H9 (cell line): ENCODE data around the gene BEST3. TPM values are rescaled to one million over a fixed set of nuclear protein-coding genes. Genes with fewer than 3 reads are reported as not detected.
A peak's percentile ranks its signal among the peaks of the same experiment; 100 is the strongest.

Experiments
- DNase-seq: peaks from one replicate; pipeline ENCODE4 v3.0.0-alpha.2; 2017
- H2AFZ ChIP-seq: one replicate; pipeline ENCODE4 v1.6.1; 2013; ENCODE audit warnings: mild to moderate bottlenecking, low read length, control low read depth, moderate library complexity
- H2AK5ac ChIP-seq: 2 replicates; pipeline ENCODE4 v1.6.1; 2013; ENCODE audit warnings: low read length, control low read depth, mixed read lengths; ENCODE audit not compliant: insufficient read length
- H2BK120ac ChIP-seq: one replicate; pipeline ENCODE4 v1.6.1; 2013; ENCODE audit warnings: low read depth, mild to moderate bottlenecking, low read length, control low read depth, inconsistent platforms; ENCODE audit not compliant: poor library complexity, severe bottlenecking
- H2BK12ac ChIP-seq: 2 replicates; pipeline ENCODE4 v1.6.1; 2013; ENCODE audit warnings: low read length, control low read depth, mixed read lengths, low read depth; ENCODE audit not compliant: insufficient read length
- H2BK15ac ChIP-seq: 2 replicates; pipeline ENCODE4 v1.6.1; 2013; ENCODE audit warnings: low read depth, low read length, control low read depth
- H2BK20ac ChIP-seq: one replicate; pipeline ENCODE4 v1.6.1; 2013; ENCODE audit warnings: low read depth, mild to moderate bottlenecking, low read length, control low read depth, inconsistent platforms; ENCODE audit not compliant: poor library complexity, severe bottlenecking
- H2BK5ac ChIP-seq: 2 replicates; pipeline ENCODE4 v1.6.1; 2013; ENCODE audit warnings: low read length, control low read depth, mixed read lengths; ENCODE audit not compliant: insufficient read length
- H3K14ac ChIP-seq: 2 replicates; pipeline ENCODE4 v1.6.1; 2013; ENCODE audit warnings: low read length, control low read depth; ENCODE audit not compliant: insufficient read depth
- H3K18ac ChIP-seq: 2 replicates; pipeline ENCODE4 v1.6.1; 2013; ENCODE audit warnings: low read depth, mild to moderate bottlenecking, mixed read lengths, low read length, control low read depth; ENCODE audit not compliant: insufficient read length
- H3K23ac ChIP-seq: 2 replicates; pipeline ENCODE4 v1.6.1; 2013; ENCODE audit warnings: low read length, control low read depth, mixed read lengths, low read depth; ENCODE audit not compliant: insufficient read length
- H3K23me2 ChIP-seq: 2 replicates; pipeline ENCODE4 v1.6.1; 2013; ENCODE audit warnings: low read depth, mild to moderate bottlenecking, mixed read lengths, low read length, control low read depth; ENCODE audit not compliant: insufficient read length, poor library complexity, severe bottlenecking
- H3K27ac ChIP-seq: 2 replicates; pipeline ENCODE4 v1.5.1; 2013; ENCODE audit warnings: low read length, control low read depth, mixed read lengths, low read depth; ENCODE audit not compliant: insufficient read length
- H3K27me3 ChIP-seq: 2 replicates; pipeline ENCODE4 v1.6.1; 2013; ENCODE audit warnings: low read length, control low read depth, inconsistent platforms; ENCODE audit not compliant: insufficient read depth
- H3K4ac ChIP-seq: 2 replicates; pipeline ENCODE4 v1.6.1; 2013; ENCODE audit warnings: low read depth, mild to moderate bottlenecking, control low read depth, inconsistent platforms, low read length, moderate library complexity
- H3K4me1 ChIP-seq: 2 replicates; pipeline ENCODE4 v1.6.1; 2013; ENCODE audit warnings: low read length, control low read depth, inconsistent platforms; ENCODE audit not compliant: insufficient read depth
- H3K4me2 ChIP-seq: 2 replicates; pipeline ENCODE4 v1.6.1; 2013; ENCODE audit warnings: low read length, control low read depth, mixed read lengths; ENCODE audit not compliant: insufficient read length, insufficient read depth
- H3K56ac ChIP-seq: 2 replicates; pipeline ENCODE4 v1.6.1; 2013; ENCODE audit warnings: low read depth, mild to moderate bottlenecking, mixed read lengths, low read length, control low read depth; ENCODE audit not compliant: insufficient read length
- H3K79me1 ChIP-seq: 2 replicates; pipeline ENCODE4 v1.6.1; 2013; ENCODE audit warnings: low read depth, mild to moderate bottlenecking, moderate library complexity, low read length, control low read depth, inconsistent platforms; ENCODE audit not compliant: insufficient read depth, poor library complexity, severe bottlenecking
- H3K79me2 ChIP-seq: 2 replicates; pipeline ENCODE4 v1.6.1; 2013; ENCODE audit warnings: low read length, control low read depth, inconsistent platforms; ENCODE audit not compliant: insufficient read depth
- H3K9ac ChIP-seq: 2 replicates; pipeline ENCODE4 v1.6.1; 2013; ENCODE audit warnings: low read length, control low read depth, mixed read lengths; ENCODE audit not compliant: insufficient read length; ENCODE audit errors: extremely low read depth
- H3K9me3 ChIP-seq: one replicate; pipeline ENCODE4 v1.6.1; 2013; ENCODE audit warnings: low read depth, low read length, inconsistent platforms; ENCODE audit not compliant: control insufficient read depth
- H3T11ph ChIP-seq: one replicate; pipeline ENCODE4 v1.6.1; 2013; ENCODE audit warnings: mild to moderate bottlenecking, low read length, control low read depth, inconsistent platforms
- H4K20me1 ChIP-seq: one replicate; pipeline ENCODE4 v1.6.1; 2013; ENCODE audit not compliant: control insufficient read depth, insufficient read length, insufficient read depth
- H4K5ac ChIP-seq: 2 replicates; pipeline ENCODE4 v1.6.1; 2013; ENCODE audit warnings: low read depth, mild to moderate bottlenecking, mixed read lengths, low read length, control low read depth; ENCODE audit not compliant: insufficient read length
- H4K8ac ChIP-seq: replicated peaks from 2 replicates; pipeline ENCODE4 v1.6.1; 2013; ENCODE audit warnings: low read length, control low read depth, mixed read lengths, low read depth; ENCODE audit not compliant: insufficient read length
- H4K91ac ChIP-seq: 2 replicates; pipeline ENCODE4 v1.6.1; 2013; ENCODE audit warnings: low read depth, mild to moderate bottlenecking, moderate library complexity, mixed read lengths, low read length, control low read depth; ENCODE audit not compliant: insufficient read length
- H3K27ac Mint-ChIP-seq, 3 experiments: 2 replicates in 2 of 3; 3 replicates in 1 of 3; pipeline ENCODE4 v1.8.0; 2020 to 2021; ENCODE audit warnings: mixed read lengths in 3 of 3, mild to moderate bottlenecking in 1 of 3, moderate library complexity in 1 of 3
- H3K27me3 Mint-ChIP-seq: 2 replicates; pipeline ENCODE4 v1.8.0; 2021; ENCODE audit warnings: low read depth, mild to moderate bottlenecking, moderate library complexity, mixed read lengths
- H3K36me3 Mint-ChIP-seq, 3 experiments: 2 replicates in 2 of 3; 3 replicates in 1 of 3; pipeline ENCODE4 v1.8.0; 2020 to 2021; ENCODE audit warnings: low read depth in 3 of 3, mixed read lengths in 3 of 3; ENCODE audit not compliant: insufficient read depth in 1 of 3
- H3K4me1 Mint-ChIP-seq, 2 experiments: 2 replicates each; pipeline ENCODE4 v1.8.0; 2020; ENCODE audit warnings: mixed read lengths in 2 of 2
- H3K4me3 Mint-ChIP-seq, 2 experiments: 2 replicates in 1 of 2; 3 replicates in 1 of 2; pipeline ENCODE4 v1.8.0; 2020 to 2021; ENCODE audit warnings: mild to moderate bottlenecking in 2 of 2, mixed read lengths in 2 of 2, moderate library complexity in 1 of 2
- H3K9me3 Mint-ChIP-seq, 2 experiments: 2 replicates in 1 of 2; 3 replicates in 1 of 2; pipeline ENCODE4 v1.8.0; 2020; ENCODE audit warnings: mild to moderate bottlenecking in 2 of 2, mixed read lengths in 2 of 2, moderate library complexity in 1 of 2
- WGBS: extraction: QIAGEN DNeasy Blood & Tissue Kit; methylation state at CpG from one replicate; pipeline ENCODE4 v1.1.7; 2013; ENCODE audit warnings: missing lambda C conversion rate, low lambda C conversion rate, mixed read lengths; ENCODE audit not compliant: insufficient read length; ENCODE audit errors: extremely low coverage; 5-methylcytosine and 5-hydroxymethylcytosine counted together
- total RNA-seq: library from RNA; stranded (reverse); gene quantifications from 2 replicates; pipeline ENCODE4 v1.2.1, GENCODE V29; 2021
- TF ChIP-seq, protein P1 (sequence below): fragments of 200-600 bp; sonication (generic); conservative IDR thresholded peaks from 3 replicates; pipeline ENCODE4 v1.8.0; 2021; ENCODE audit warnings: antibody characterized with exemption, mild to moderate bottlenecking

Gene BEST3
- total RNA-seq, 1 experiment from 2014 or later = 0.42 TPM

DNA sequence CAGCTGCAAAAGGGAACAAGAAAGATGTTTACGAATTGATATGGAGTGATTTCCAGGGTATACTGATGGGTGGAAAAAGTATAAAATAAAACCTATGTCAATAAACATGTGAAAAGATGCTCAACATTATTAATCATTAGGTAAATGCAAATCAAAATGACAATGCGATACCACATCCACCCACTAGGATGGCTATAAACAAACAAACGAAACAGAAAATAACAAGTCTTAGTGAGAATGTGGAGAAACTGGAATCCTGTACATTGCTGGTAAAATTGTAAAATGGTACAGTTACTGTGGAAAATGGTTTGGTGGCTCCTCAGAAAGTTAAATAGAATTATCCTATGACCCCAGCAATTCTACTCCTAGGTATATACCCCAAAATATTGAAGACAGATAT, 9.5 kb upstream of the BEST3 start:
- H2AFZ ChIP-seq = no peak overlapping the region
- Mint-ChIP-seq H3K36me3 (no peaks in the 10 kb centered on the region), H3K27ac (no peak overlapping the region), H3K27me3 (no peaks in the 10 kb centered on the region; the same call in 1 of the 2 replicates), H3K4me3 (no peak overlapping the region), H3K4me1 (no peaks in the 10 kb centered on the region), H3K9me3 (no peaks in the 10 kb centered on the region)
- H2BK12ac ChIP-seq = no peak overlapping the region
- H2BK120ac ChIP-seq = no peak overlapping the region
- H2BK15ac ChIP-seq = no peak overlapping the region
- no peak overlapping the region for H4K5ac ChIP-seq
- WGBS = no CpG with 5 or more reads among the region's 3 CpGs
- TF ChIP-seq, protein P1, sequence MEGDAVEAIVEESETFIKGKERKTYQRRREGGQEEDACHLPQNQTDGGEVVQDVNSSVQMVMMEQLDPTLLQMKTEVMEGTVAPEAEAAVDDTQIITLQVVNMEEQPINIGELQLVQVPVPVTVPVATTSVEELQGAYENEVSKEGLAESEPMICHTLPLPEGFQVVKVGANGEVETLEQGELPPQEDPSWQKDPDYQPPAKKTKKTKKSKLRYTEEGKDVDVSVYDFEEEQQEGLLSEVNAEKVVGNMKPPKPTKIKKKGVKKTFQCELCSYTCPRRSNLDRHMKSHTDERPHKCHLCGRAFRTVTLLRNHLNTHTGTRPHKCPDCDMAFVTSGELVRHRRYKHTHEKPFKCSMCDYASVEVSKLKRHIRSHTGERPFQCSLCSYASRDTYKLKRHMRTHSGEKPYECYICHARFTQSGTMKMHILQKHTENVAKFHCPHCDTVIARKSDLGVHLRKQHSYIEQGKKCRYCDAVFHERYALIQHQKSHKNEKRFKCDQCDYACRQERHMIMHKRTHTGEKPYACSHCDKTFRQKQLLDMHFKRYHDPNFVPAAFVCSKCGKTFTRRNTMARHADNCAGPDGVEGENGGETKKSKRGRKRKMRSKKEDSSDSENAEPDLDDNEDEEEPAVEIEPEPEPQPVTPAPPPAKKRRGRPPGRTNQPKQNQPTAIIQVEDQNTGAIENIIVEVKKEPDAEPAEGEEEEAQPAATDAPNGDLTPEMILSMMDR = peak; percentile 42
- no peak overlapping the region for H3K4me2 ChIP-seq
- no peaks in the 10 kb centered on the region for H4K20me1 ChIP-seq
- no peaks in the 10 kb centered on the region for H3K79me1 ChIP-seq
- H3K79me2 ChIP-seq = no peaks in the 10 kb centered on the region
- no peak overlapping the region for H3K56ac ChIP-seq
- H3K9me3 ChIP-seq = no peaks in the 10 kb centered on the region
- no peak overlapping the region for H3K9ac ChIP-seq
- H2BK5ac ChIP-seq = no peak overlapping the region
- no peak overlapping the region for H4K8ac ChIP-seq
- no peak overlapping the region for H3T11ph ChIP-seq
- H3K4ac ChIP-seq = no peak overlapping the region
- H3K18ac ChIP-seq = no peak overlapping the region
- no peak overlapping the region for H3K14ac ChIP-seq
- no peaks in the 10 kb centered on the region for H3K4me1 ChIP-seq
- no peak overlapping the region for H4K91ac ChIP-seq
- no peak overlapping the region for H2BK20ac ChIP-seq
- no peak overlapping the region for H3K27ac ChIP-seq
- no peaks in the 10 kb centered on the region for H3K27me3 ChIP-seq
- no peaks in the 10 kb centered on the region for H3K23me2 ChIP-seq
- no peak overlapping the region for H3K23ac ChIP-seq
- H2AK5ac ChIP-seq = no peak overlapping the region
- no peak for DNase-seq
